Testis (tissue), 2 donors: Measurements from ENCODE around the gene KCNQ1.

Experiments used
- CTCF ChIP-seq, 3 experiments: fragments of 450-650 bp in 2 of 3; fragments of 200-600 bp in 1 of 3; sonication (generic) in 1 of 3; IDR thresholded peaks; one replicate each; pipeline ENCODE4 v1.5.1; 2016 to 2019; ENCODE audit warnings: antibody characterized with exemption in 3 of 3, mild to moderate bottlenecking in 2 of 3, moderate library complexity in 1 of 3
- POLR2A ChIP-seq: fragments of 450-650 bp; IDR thresholded peaks from one replicate; pipeline ENCODE4 v1.6.1; 2017; ENCODE audit warnings: antibody characterized with exemption, mild to moderate bottlenecking, moderate library complexity

- TF ChIP-seq CTCF (IDR thresholded peaks at IDR 0.05), result no peak
- TF ChIP-seq POLR2A, result no peak
Observed at GRCh38 chr11:2708757-2709281, 264.0 kb downstream of the KCNQ1 start.
